GM12874 (cell line): ENCODE results near the gene ALB.

ENCODE experiments used
- CTCF ChIP-seq: IDR thresholded peaks from 2 replicates; pipeline ENCODE4 v1.5.1; 2011; ENCODE audit warnings: low read depth, mild to moderate bottlenecking, control low read depth, low read length, moderate library complexity; ENCODE audit not compliant: insufficient read depth

Gene ALB

DNA sequence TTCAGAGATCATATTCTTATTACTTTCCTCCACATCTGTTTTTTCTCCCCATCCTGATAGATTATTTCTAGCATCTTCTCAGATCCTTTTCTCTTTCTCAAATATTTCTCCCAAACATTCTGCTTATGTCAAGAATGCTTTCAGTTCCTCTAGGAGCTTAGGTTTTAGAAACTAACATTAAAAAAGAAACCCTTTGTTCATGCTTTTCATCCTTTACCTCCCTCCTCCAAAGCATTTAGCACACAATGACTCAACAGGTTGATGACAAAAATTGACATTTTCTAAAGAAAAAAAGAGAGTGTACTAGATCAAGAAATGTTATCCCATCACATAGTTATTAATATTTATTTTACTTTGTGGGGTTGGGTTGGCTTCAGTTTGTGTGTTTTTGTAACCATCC is 16.5 kb upstream of the ALB start:
- TF ChIP-seq CTCF: no peak

GRCh38 chr4:73388887-73389286 is 15.2 kb upstream of the ALB start:
- no peak for TF ChIP-seq CTCF

GRCh38 chr4:73391774-73392173 is 12.3 kb upstream of the ALB start:
- no peak for TF ChIP-seq CTCF

DNA sequence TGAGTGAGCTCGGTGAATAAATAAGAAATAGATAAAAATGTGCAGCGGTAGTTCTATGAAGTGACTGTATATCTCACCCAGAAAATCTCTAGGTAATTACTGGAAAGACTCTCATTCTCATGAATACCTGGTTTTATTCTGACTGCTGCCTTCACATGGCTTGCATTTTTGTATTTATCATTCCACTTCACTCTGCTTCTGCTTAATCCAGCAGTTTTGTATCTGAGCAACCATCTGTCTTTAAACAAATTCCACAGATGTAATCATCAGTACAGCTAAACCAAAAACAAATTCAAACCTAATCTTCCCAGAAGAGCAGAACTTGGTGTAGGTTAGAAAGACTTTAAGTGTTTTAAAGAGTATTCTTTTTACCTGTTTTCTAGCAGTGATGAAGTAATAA is 11.2 kb upstream of the ALB start:
- TF ChIP-seq CTCF: no peak

- no peak for TF ChIP-seq CTCF
Observed at GRCh38 chr4:73396304-73396703, 7.8 kb upstream of the ALB start.

GRCh38 chr4:73396993-73397972 is 6.8 kb upstream of the ALB start:
- no peak for TF ChIP-seq CTCF

- no peak for TF ChIP-seq CTCF
Observed at GRCh38 chr4:73401412-73401811, 2.7 kb upstream of the ALB start.
